ENCODE measurements around the gene MYO1C.
A peak's percentile ranks its signal among the peaks of the same experiment; 100 is the strongest.

MYO1C gene

GRCh38 chr17:1503699-1504098 lies 11.2 kb upstream of the MYO1C start:
- Histone ChIP-seq H4K20me1 (ENCODE audit: insufficient read depth, low read length, poor library complexity, severe bottlenecking) (no peaks in the 10 kb centered on the region), H3F3A (ENCODE audit: low read depth) (no peaks in the 10 kb centered on the region), H3K27me3 (ENCODE audit: insufficient read depth, low read length, poor library complexity, severe bottlenecking) (no peaks in the 10 kb centered on the region), H3K4me1 (ENCODE audit: insufficient read depth, low read length, poor library complexity, severe bottlenecking) (peaks cover 3% of the 10 kb centered on the region), H3K9me2 (replicated peaks; ENCODE audit: low read depth, low read length) (no peaks in the 10 kb centered on the region), H3K9me3 (ENCODE audit: insufficient read depth, low read depth, low read length) (no peaks in the 10 kb centered on the region), H3K9ac (ENCODE audit: low read depth, low read length, poor library complexity, severe bottlenecking) (no peak overlapping the region), H3K4me3 (ENCODE audit: low read length, poor library complexity, severe bottlenecking) (no peak overlapping the region), H2AFZ (ENCODE audit: low read length) (no peak overlapping the region), H3K79me2 (ENCODE audit: insufficient read depth, low read length) (no peaks in the 10 kb centered on the region), H3K4me2 (ENCODE audit: low read depth, low read length, poor library complexity, severe bottlenecking) (no peak overlapping the region), H3K36me3 (ENCODE audit: insufficient read depth, low read length) (peaks cover 6% of the 10 kb centered on the region; the same call in 1 of the 2 replicates)
- TF ChIP-seq CTCF (conservative IDR thresholded peaks at IDR 0.05; ENCODE audit: low read length): no peak

GRCh38 chr17:1498869-1499268 lies 6.4 kb upstream of the MYO1C start:
- Histone ChIP-seq H4K20me1 (ENCODE audit: insufficient read depth, low read length, poor library complexity, severe bottlenecking) (no peaks in the 10 kb centered on the region), H3K9ac (ENCODE audit: low read depth, low read length, poor library complexity, severe bottlenecking) (no peak overlapping the region), H3K79me2 (ENCODE audit: insufficient read depth, low read length) (no peaks in the 10 kb centered on the region), H3K4me3 (ENCODE audit: low read length, poor library complexity, severe bottlenecking) (no peak overlapping the region), H3K27me3 (ENCODE audit: insufficient read depth, low read length, poor library complexity, severe bottlenecking) (no peaks in the 10 kb centered on the region), H3K9me2 (replicated peaks; ENCODE audit: low read depth, low read length) (no peaks in the 10 kb centered on the region), H2AFZ (ENCODE audit: low read length) (no peak overlapping the region), H3K4me1 (ENCODE audit: insufficient read depth, low read length, poor library complexity, severe bottlenecking) (peaks cover 6% of the 10 kb centered on the region), H3K9me3 (ENCODE audit: insufficient read depth, low read depth, low read length) (no peaks in the 10 kb centered on the region), H3F3A (ENCODE audit: low read depth) (no peaks in the 10 kb centered on the region), H3K36me3 (ENCODE audit: insufficient read depth, low read length) (peaks cover 4% of the 10 kb centered on the region; the same call in 1 of the 2 replicates), H3K4me2 (ENCODE audit: low read depth, low read length, poor library complexity, severe bottlenecking) (peak overlapping the region; percentile 2)
- no peak for TF ChIP-seq CTCF (conservative IDR thresholded peaks at IDR 0.05; ENCODE audit: low read length)
- TF ChIP-seq EZH2phosphoT487 (IDR thresholded peaks at IDR 0.05; ENCODE audit: borderline replicate concordance): no peak

GRCh38 chr17:1498233-1498632 lies 5.7 kb upstream of the MYO1C start:
- H3K9ac ChIP-seq (ENCODE audit: low read depth, low read length, poor library complexity, severe bottlenecking): no peak overlapping the region

More at GRCh38 chr17:1498233-1498632, 5.7 kb upstream of the MYO1C start:
- Histone ChIP-seq H4K20me1 (ENCODE audit: insufficient read depth, low read length, poor library complexity, severe bottlenecking) (no peaks in the 10 kb centered on the region), H3K4me3 (ENCODE audit: low read length, poor library complexity, severe bottlenecking) (no peak overlapping the region), H3K9me3 (ENCODE audit: insufficient read depth, low read depth, low read length) (no peaks in the 10 kb centered on the region), H3K79me2 (ENCODE audit: insufficient read depth, low read length) (no peaks in the 10 kb centered on the region), H3K9me2 (replicated peaks; ENCODE audit: low read depth, low read length) (no peaks in the 10 kb centered on the region), H3K4me2 (ENCODE audit: low read depth, low read length, poor library complexity, severe bottlenecking) (no peak overlapping the region), H2AFZ (ENCODE audit: low read length) (no peak overlapping the region), H3F3A (ENCODE audit: low read depth) (no peaks in the 10 kb centered on the region), H3K27me3 (ENCODE audit: insufficient read depth, low read length, poor library complexity, severe bottlenecking) (no peaks in the 10 kb centered on the region), H3K36me3 (ENCODE audit: insufficient read depth, low read length) (peaks cover 4% of the 10 kb centered on the region; the same call in 1 of the 2 replicates), H3K4me1 (ENCODE audit: insufficient read depth, low read length, poor library complexity, severe bottlenecking) (peaks cover 6% of the 10 kb centered on the region)
- TF ChIP-seq CTCF (conservative IDR thresholded peaks at IDR 0.05; ENCODE audit: low read length) (no peak), EZH2phosphoT487 (IDR thresholded peaks at IDR 0.05; ENCODE audit: borderline replicate concordance) (no peak)
